Ishikawa (cell line): ENCODE data around the gene SCYGR7.

ENCODE experiments used
- CEBPB ChIP-seq: IDR thresholded peaks from 2 replicates; pipeline ENCODE4 v1.6.1; 2012
- CREB1 ChIP-seq: IDR thresholded peaks from 2 replicates; pipeline ENCODE4 v1.6.1; 2012; ENCODE audit warnings: low read depth
- EGR1 ChIP-seq: IDR thresholded peaks from 2 replicates; pipeline ENCODE4 v1.6.1; 2012
- EP300 ChIP-seq: IDR thresholded peaks from 2 replicates; pipeline ENCODE4 v1.6.1; 2012; ENCODE audit warnings: borderline replicate concordance
- FOXM1 ChIP-seq: IDR thresholded peaks from 2 replicates; pipeline ENCODE4 v1.6.1; 2012; ENCODE audit warnings: low read depth, borderline replicate concordance
- MAX ChIP-seq: IDR thresholded peaks from 2 replicates; pipeline ENCODE4 v1.6.1; 2012
- NFIC ChIP-seq: IDR thresholded peaks from 2 replicates; pipeline ENCODE4 v1.6.1; 2012
- RAD21 ChIP-seq: IDR thresholded peaks from 2 replicates; pipeline ENCODE4 v1.6.1; 2012; ENCODE audit warnings: low read depth
- REST ChIP-seq: IDR thresholded peaks from 2 replicates; pipeline ENCODE4 v1.6.1; 2012; ENCODE audit warnings: low read depth, mild to moderate bottlenecking
- TAF1 ChIP-seq: IDR thresholded peaks from 2 replicates; pipeline ENCODE4 v1.6.1; 2012; ENCODE audit warnings: low read depth, mild to moderate bottlenecking
- TCF12 ChIP-seq: IDR thresholded peaks from 2 replicates; pipeline ENCODE4 v1.6.1; 2012; ENCODE audit warnings: low read depth
- TEAD4 ChIP-seq: IDR thresholded peaks from 2 replicates; pipeline ENCODE4 v1.6.1; 2012
- USF1 ChIP-seq: IDR thresholded peaks from 2 replicates; pipeline ENCODE4 v1.6.1; 2012
- YY1 ChIP-seq: IDR thresholded peaks from 2 replicates; pipeline ENCODE4 v1.6.1; 2012; ENCODE audit warnings: low read depth
- ZBTB7A ChIP-seq: IDR thresholded peaks from 2 replicates; pipeline ENCODE4 v1.6.1; 2012; ENCODE audit warnings: low read depth

Gene SCYGR7

GRCh38 chr2:227766373-227766883 lies 38.3 kb downstream of the SCYGR7 start:
- TF ChIP-seq YY1 (0 out of 2 replicates have a peak, but pooled peaks have one; percentile 57), EP300 (no peak), ZBTB7A (no peak), RAD21 (peak; percentile 91)

GRCh38 chr2:227767830-227768229 lies 39.7 kb downstream of the SCYGR7 start:
- no peak for TF ChIP-seq NFIC
- TF ChIP-seq EGR1, result no peak
- no peak for TF ChIP-seq MAX
- TF ChIP-seq ZBTB7A, result no peak
- no peak for TF ChIP-seq REST
- TF ChIP-seq CREB1, result no peak
- no peak for TF ChIP-seq CEBPB
- TF ChIP-seq FOXM1, result no peak
- TF ChIP-seq TEAD4, result no peak
- TF ChIP-seq RAD21, result no peak

- TF ChIP-seq RAD21, result no peak
- no peak for TF ChIP-seq EGR1
- no peak for TF ChIP-seq EP300
- no peak for TF ChIP-seq CREB1
- TF ChIP-seq MAX, result no peak
- no peak for TF ChIP-seq FOXM1
- TF ChIP-seq TAF1, result no peak
- no peak for TF ChIP-seq TEAD4
- TF ChIP-seq YY1, result no peak
- TF ChIP-seq NFIC, result no peak
- no peak for TF ChIP-seq ZBTB7A
- TF ChIP-seq TCF12, result no peak
- TF ChIP-seq REST, result no peak
- no peak for TF ChIP-seq USF1
- TF ChIP-seq CEBPB, result no peak
Measured at GRCh38 chr2:227772197-227772661, 44.1 kb downstream of the SCYGR7 start.

- TF ChIP-seq REST (no peak), RAD21 (no peak), YY1 (no peak), TCF12 (no peak), TAF1 (no peak)
Measured at GRCh38 chr2:227772932-227773331, 44.8 kb downstream of the SCYGR7 start.

GRCh38 chr2:227774011-227774624 lies 46.0 kb downstream of the SCYGR7 start:
- TF ChIP-seq RAD21, result peak; percentile 49
- no peak for TF ChIP-seq YY1
